PC-3 (cell line): ENCODE results near the gene CRYBG2. TPM values are rescaled to one million over a fixed set of nuclear protein-coding genes. Genes with fewer than 3 reads are reported as not detected.

Source experiments
- ATAC-seq: fragments of 200-7000 bp; cut with Tn5 transposase; 2 replicates; pipeline ENCODE4 v1.9.1; 2020; ENCODE audit warnings: mild to moderate bottlenecking, moderate library complexity
- BruUV-seq: library from RNA; stranded (reverse); fragments of 400-500 nt; replicated peaks from 2 replicates; lab custom pipeline; 2021; lab: Mats Ljungman, UMichigan
- CTCF ChIA-PET: fragments of 300-600 bp; sonication (Branson Sonifier 250); formaldehyde crosslinking; loops from one replicate; lab custom pipeline; 2022; ENCODE audit warnings: antibody characterized with exemption; lab: Charles Lee
- POLR2A ChIA-PET: fragments of 300-600 bp; sonication (Branson Sonifier 250); formaldehyde crosslinking; loops from one replicate; lab custom pipeline; 2022; ENCODE audit warnings: antibody characterized with exemption; ENCODE audit not compliant: unreplicated experiment; lab: Charles Lee
- DNase-seq: peaks from one replicate; pipeline ENCODE4 v3.0.0-alpha.2; 2015
- H2AFZ ChIP-seq: fragments of 300-600 bp; sonication (generic); 2 replicates; pipeline ENCODE4 v1.6.0; 2016; ENCODE audit warnings: antibody characterized with exemption, low read length
- H3F3A ChIP-seq: fragments of 300-600 bp; sonication (generic); one replicate; pipeline ENCODE4 v1.6.0; 2017; ENCODE audit warnings: antibody characterized with exemption, low read length, control low read depth, mild to moderate bottlenecking; ENCODE audit not compliant: unreplicated experiment
- H3K27ac ChIP-seq: fragments of 300-600 bp; sonication (generic); 2 replicates; pipeline ENCODE4 v1.5.1; 2016; ENCODE audit warnings: mild to moderate bottlenecking, low read length
- H3K27me3 ChIP-seq: fragments of 300-600 bp; sonication (generic); 2 replicates; pipeline ENCODE4 v1.6.1; 2016; ENCODE audit warnings: low read length, mixed read lengths
- H3K36me3 ChIP-seq: fragments of 300-600 bp; sonication (generic); 2 replicates; pipeline ENCODE4 v1.6.1; 2016; ENCODE audit warnings: low read depth, mixed run types, low read length, mixed read lengths
- H3K4me1 ChIP-seq: fragments of 300-600 bp; sonication (generic); 2 replicates; pipeline ENCODE4 v1.5.1; 2016; ENCODE audit warnings: low read length; ENCODE audit not compliant: insufficient read depth
- H3K4me2 ChIP-seq: fragments of 300-600 bp; sonication (generic); 2 replicates; pipeline ENCODE4 v1.6.0; 2016; ENCODE audit warnings: low read length
- H3K4me3 ChIP-seq: fragments of 300-600 bp; sonication (generic); 2 replicates; pipeline ENCODE4 v1.5.1; 2016; ENCODE audit warnings: mild to moderate bottlenecking, low read length, mixed read lengths
- H3K79me2 ChIP-seq: fragments of 300-600 bp; sonication (generic); 2 replicates; pipeline ENCODE4 v1.6.1; 2017; ENCODE audit warnings: low read length, mixed read lengths
- H3K9ac ChIP-seq: fragments of 300-600 bp; sonication (generic); 2 replicates; pipeline ENCODE4 v1.6.0; 2016; ENCODE audit warnings: mild to moderate bottlenecking, low read length
- H3K9me2 ChIP-seq: fragments of 300-600 bp; sonication (generic); replicated peaks from 2 replicates; pipeline ENCODE4 v1.6.1; 2016; ENCODE audit warnings: mixed run types, low read length, mixed read lengths
- H3K9me3 ChIP-seq: fragments of 300-600 bp; sonication (generic); 2 replicates; pipeline ENCODE4 v1.6.1; 2016; ENCODE audit warnings: low read length, mixed read lengths
- H4K20me1 ChIP-seq: fragments of 300-600 bp; sonication (generic); 2 replicates; pipeline ENCODE4 v1.6.1; 2016; ENCODE audit warnings: low read length, mixed read lengths
- EZH2 ChIP-seq: fragments of 300-600 bp; sonication (generic); IDR thresholded peaks from one replicate; pipeline ENCODE4 v1.6.1; 2017; ENCODE audit warnings: antibody characterized with exemption, mild to moderate bottlenecking, low read length; ENCODE audit not compliant: unreplicated experiment
- EZH2phosphoT487 ChIP-seq: fragments of 300-600 bp; sonication (generic); IDR thresholded peaks from 2 replicates; pipeline ENCODE4 v1.6.1; 2018; ENCODE audit warnings: mild to moderate bottlenecking, antibody characterized with exemption, low read length, borderline replicate concordance
- intact Hi-C: fragments of 100-400 bp; cut with micrococcal nuclease; formaldehyde crosslinking; loops from 2 replicates; pipeline ENCODE4 v1.9.0; 2023
- total RNA-seq: library from RNA; depleted of rRNA; stranded (reverse); fragments of >200 nt; gene quantifications from 2 replicates; pipeline ENCODE4 v1.2.3, GENCODE V29; 2014
- TF ChIP-seq, protein P1 (sequence below): fragments of 300-600 bp; sonication (generic); conservative IDR thresholded peaks from 2 replicates; pipeline ENCODE4 v1.5.1; 2017; ENCODE audit warnings: antibody characterized with exemption, low read depth, mild to moderate bottlenecking, low read length

CRYBG2 gene
- total RNA-seq, 1 experiment from 2014 or later: 15.3 TPM

DNA sequence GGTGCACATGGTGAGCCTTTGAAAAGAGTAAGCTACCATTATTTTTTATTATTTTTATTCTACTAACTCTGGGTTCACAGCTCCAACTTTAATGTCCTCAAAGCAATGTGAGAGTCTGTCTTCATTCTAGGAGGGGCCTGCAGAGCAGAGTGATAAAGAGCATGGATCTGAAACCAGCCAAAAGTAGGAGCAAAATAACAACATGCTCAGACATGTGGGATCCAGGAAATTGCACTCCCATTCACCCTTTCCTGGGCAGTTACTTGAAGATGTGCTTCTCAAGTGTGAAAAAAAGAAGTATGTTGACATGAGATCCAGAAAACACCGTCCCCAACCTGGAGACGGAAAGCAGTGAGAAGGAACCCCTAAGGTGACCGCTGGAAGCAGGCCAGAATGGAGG lies 48.0 kb upstream of the CRYBG2 start:
- ATAC-seq (no peak), DNase-seq (no peak)

DNA sequence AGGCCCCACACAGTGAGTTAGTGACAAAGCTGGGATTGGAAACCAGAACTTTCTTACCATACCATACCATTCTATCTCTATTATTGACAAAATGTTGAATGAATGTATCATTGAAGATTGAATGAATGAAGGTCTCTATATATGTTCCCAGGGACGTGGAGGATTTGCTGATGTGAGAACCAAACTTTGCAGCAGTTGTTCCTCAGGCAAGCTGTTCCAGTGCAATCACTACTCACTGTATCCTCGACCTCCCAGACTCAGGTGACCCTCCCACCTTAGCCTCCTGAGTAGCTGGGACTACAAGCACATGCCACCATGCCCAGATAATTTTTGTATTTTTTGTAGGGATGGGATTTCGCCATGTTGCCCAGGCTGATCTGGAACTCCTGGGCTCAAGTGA lies 45.1 kb upstream of the CRYBG2 start:
- TF ChIP-seq, protein P1, sequence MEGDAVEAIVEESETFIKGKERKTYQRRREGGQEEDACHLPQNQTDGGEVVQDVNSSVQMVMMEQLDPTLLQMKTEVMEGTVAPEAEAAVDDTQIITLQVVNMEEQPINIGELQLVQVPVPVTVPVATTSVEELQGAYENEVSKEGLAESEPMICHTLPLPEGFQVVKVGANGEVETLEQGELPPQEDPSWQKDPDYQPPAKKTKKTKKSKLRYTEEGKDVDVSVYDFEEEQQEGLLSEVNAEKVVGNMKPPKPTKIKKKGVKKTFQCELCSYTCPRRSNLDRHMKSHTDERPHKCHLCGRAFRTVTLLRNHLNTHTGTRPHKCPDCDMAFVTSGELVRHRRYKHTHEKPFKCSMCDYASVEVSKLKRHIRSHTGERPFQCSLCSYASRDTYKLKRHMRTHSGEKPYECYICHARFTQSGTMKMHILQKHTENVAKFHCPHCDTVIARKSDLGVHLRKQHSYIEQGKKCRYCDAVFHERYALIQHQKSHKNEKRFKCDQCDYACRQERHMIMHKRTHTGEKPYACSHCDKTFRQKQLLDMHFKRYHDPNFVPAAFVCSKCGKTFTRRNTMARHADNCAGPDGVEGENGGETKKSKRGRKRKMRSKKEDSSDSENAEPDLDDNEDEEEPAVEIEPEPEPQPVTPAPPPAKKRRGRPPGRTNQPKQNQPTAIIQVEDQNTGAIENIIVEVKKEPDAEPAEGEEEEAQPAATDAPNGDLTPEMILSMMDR: no peak
- TF ChIP-seq EZH2 (no peak), EZH2phosphoT487 (no peak)
- H3K4me3 ChIP-seq: no peak overlapping the region
- BruUV-seq: no TSS peak
- no peaks in the 10 kb centered on the region for H3K79me2 ChIP-seq
- H4K20me1 ChIP-seq: no peaks in the 10 kb centered on the region
- no peak overlapping the region for H3K9ac ChIP-seq
- ChIA-PET CTCF (interaction anchor here (0.7 kb wide), 1 partner anchor 221 kb away, joined by 3 read pairs; the partner anchor contains the start of gene CNKSR1), POLR2A (no interaction called here)
- intact Hi-C loops: no loop called here
- no peak overlapping the region for H2AFZ ChIP-seq
- ATAC-seq (no peak), DNase-seq (no peak)
- H3K9me2 ChIP-seq: no peaks in the 10 kb centered on the region
- no peaks in the 10 kb centered on the region for H3F3A ChIP-seq
- no peaks in the 10 kb centered on the region for H3K9me3 ChIP-seq
- peaks cover 4% of the 10 kb centered on the region for H3K4me1 ChIP-seq
- no peak overlapping the region for H3K27ac ChIP-seq
- H3K4me2 ChIP-seq: no peak overlapping the region
- H3K27me3 ChIP-seq: no peaks in the 10 kb centered on the region
- H3K36me3 ChIP-seq: no peaks in the 10 kb centered on the region

More for the DNA sequence above, 48.0 kb upstream of the CRYBG2 start:
- Histone ChIP-seq H3K27me3 (no peaks in the 10 kb centered on the region), H3K9ac (no peak overlapping the region), H4K20me1 (no peaks in the 10 kb centered on the region), H3K27ac (no peak overlapping the region), H3K36me3 (no peaks in the 10 kb centered on the region), H3K4me1 (peaks cover 29% of the 10 kb centered on the region), H2AFZ (no peak overlapping the region), H3F3A (no peaks in the 10 kb centered on the region), H3K4me2 (no peak overlapping the region), H3K79me2 (no peaks in the 10 kb centered on the region), H3K9me3 (no peaks in the 10 kb centered on the region), H3K9me2 (no peaks in the 10 kb centered on the region), H3K4me3 (no peak overlapping the region)
- intact Hi-C loops: no loop called here
- no TSS peak for BruUV-seq
- no peak for TF ChIP-seq EZH2phosphoT487
- TF ChIP-seq EZH2: no peak
- TF ChIP-seq, protein P1: no peak
- ChIA-PET CTCF (interaction anchor here (0.6 kb wide), 1 partner anchor 276 kb away, joined by 3 read pairs; no protein-coding TSS in a partner anchor), POLR2A (interaction anchor here (0.6 kb wide), 1 partner anchor 322 kb away, joined by 3 read pairs; no protein-coding TSS in a partner anchor)

DNA sequence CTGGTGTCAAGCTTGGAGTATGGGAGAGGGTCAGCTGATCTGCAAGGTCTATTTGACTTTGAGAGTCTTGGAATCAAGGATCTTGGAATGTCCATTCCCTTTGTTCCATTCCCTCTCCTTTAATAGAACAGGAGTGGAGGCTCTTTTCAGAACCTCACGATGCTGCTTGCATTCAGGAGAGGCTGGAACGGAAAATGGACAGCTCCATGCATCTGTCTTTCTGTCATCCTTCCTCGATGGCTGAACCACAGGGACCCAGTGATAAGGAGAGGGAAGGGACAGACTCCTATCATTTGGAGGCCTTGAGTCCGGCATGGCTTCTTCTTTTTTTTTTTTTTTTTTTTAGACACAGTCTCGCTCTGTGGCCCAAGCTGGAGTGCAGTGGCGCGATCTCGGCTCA lies 41.8 kb upstream of the CRYBG2 start:
- H3K36me3 ChIP-seq: no peaks in the 10 kb centered on the region
- no peaks in the 10 kb centered on the region; the same call in 1 of the 2 replicates for H3K4me1 ChIP-seq
- POLR2A ChIA-PET: no interaction called here
- H3K27ac ChIP-seq: no peak overlapping the region
- H3K27me3 ChIP-seq: no peaks in the 10 kb centered on the region
- H2AFZ ChIP-seq: no peak overlapping the region
- no TSS peak for BruUV-seq
- H3K4me2 ChIP-seq: no peak overlapping the region
- no peak overlapping the region for H3K9ac ChIP-seq
- no peak overlapping the region for H3K4me3 ChIP-seq
- TF ChIP-seq, protein P1: 0 out of 2 replicates have a peak, but pooled peaks have one; percentile 23
- no peak for TF ChIP-seq EZH2phosphoT487
- intact Hi-C loops: no loop called here
- CTCF ChIA-PET: no interaction called here
- no peaks in the 10 kb centered on the region for H3F3A ChIP-seq
- DNase-seq (no peak), ATAC-seq (no peak)
- H3K9me3 ChIP-seq: no peaks in the 10 kb centered on the region
- H4K20me1 ChIP-seq: no peaks in the 10 kb centered on the region
- H3K79me2 ChIP-seq: no peaks in the 10 kb centered on the region
- no peaks in the 10 kb centered on the region for H3K9me2 ChIP-seq
